WERI-Rb-1 (cell line): ENCODE measurements around the gene DENR.
"Not testable (repeated sequence)": the region's sequence is repeated elsewhere in the genome, so short reads cannot be mapped to it uniquely, and the experiment has no call there.

Source experiments
- DNase-seq: peaks from one replicate; pipeline ENCODE4 v3.0.0-alpha.2; 2020
- H3K27ac ChIP-seq: fragments of 250-450 bp; sonication (Bioruptor Pico); 2 replicates; pipeline ENCODE4 v1.5.1; 2020; ENCODE audit warnings: mild to moderate bottlenecking, moderate library complexity
- H3K27me3 ChIP-seq: fragments of 250-450 bp; sonication (Bioruptor Pico); 2 replicates; pipeline ENCODE4 v1.5.1; 2021; ENCODE audit warnings: mild to moderate bottlenecking, low read depth, moderate library complexity; ENCODE audit not compliant: insufficient read depth, severe bottlenecking
- H3K36me3 ChIP-seq: fragments of 250-450 bp; sonication (Bioruptor Pico); 2 replicates; pipeline ENCODE4 v1.5.1; 2020; ENCODE audit warnings: mild to moderate bottlenecking, moderate library complexity
- H3K4me3 ChIP-seq: 2 replicates; pipeline ENCODE4 v1.5.1; 2011; ENCODE audit warnings: low read depth, mild to moderate bottlenecking, control low read depth, low read length
- H3K9me3 ChIP-seq: fragments of 250-450 bp; sonication (Bioruptor Pico); 2 replicates; pipeline ENCODE4 v1.5.1; 2021; ENCODE audit warnings: mild to moderate bottlenecking, moderate library complexity; ENCODE audit not compliant: severe bottlenecking
- TF ChIP-seq, protein P1 (sequence below): IDR thresholded peaks from 2 replicates; pipeline ENCODE4 v1.5.1; 2011; ENCODE audit warnings: low read depth, mild to moderate bottlenecking, control low read depth, inconsistent platforms, low read length

The DENR gene

GRCh38 chr12:122740351-122740750 lies 12.3 kb upstream of the DENR start:
- no peak overlapping the region for H3K27ac ChIP-seq
- H3K9me3 ChIP-seq: no peaks in the 10 kb centered on the region
- no peaks in the 10 kb centered on the region for H3K27me3 ChIP-seq
- no peak overlapping the region for H3K4me3 ChIP-seq
- TF ChIP-seq, protein P1, sequence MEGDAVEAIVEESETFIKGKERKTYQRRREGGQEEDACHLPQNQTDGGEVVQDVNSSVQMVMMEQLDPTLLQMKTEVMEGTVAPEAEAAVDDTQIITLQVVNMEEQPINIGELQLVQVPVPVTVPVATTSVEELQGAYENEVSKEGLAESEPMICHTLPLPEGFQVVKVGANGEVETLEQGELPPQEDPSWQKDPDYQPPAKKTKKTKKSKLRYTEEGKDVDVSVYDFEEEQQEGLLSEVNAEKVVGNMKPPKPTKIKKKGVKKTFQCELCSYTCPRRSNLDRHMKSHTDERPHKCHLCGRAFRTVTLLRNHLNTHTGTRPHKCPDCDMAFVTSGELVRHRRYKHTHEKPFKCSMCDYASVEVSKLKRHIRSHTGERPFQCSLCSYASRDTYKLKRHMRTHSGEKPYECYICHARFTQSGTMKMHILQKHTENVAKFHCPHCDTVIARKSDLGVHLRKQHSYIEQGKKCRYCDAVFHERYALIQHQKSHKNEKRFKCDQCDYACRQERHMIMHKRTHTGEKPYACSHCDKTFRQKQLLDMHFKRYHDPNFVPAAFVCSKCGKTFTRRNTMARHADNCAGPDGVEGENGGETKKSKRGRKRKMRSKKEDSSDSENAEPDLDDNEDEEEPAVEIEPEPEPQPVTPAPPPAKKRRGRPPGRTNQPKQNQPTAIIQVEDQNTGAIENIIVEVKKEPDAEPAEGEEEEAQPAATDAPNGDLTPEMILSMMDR: no peak
- H3K36me3 ChIP-seq: no peaks in the 10 kb centered on the region
- no peak for DNase-seq

GRCh38 chr12:122743895-122744525 lies 8.6 kb upstream of the DENR start:
- Histone ChIP-seq H3K4me3 (no peak overlapping the region), H3K27ac (no peak overlapping the region), H3K9me3 (no peaks in the 10 kb centered on the region), H3K36me3 (no peaks in the 10 kb centered on the region), H3K27me3 (no peaks in the 10 kb centered on the region)
- no peak for DNase-seq
- TF ChIP-seq, protein P1: no peak

DNA sequence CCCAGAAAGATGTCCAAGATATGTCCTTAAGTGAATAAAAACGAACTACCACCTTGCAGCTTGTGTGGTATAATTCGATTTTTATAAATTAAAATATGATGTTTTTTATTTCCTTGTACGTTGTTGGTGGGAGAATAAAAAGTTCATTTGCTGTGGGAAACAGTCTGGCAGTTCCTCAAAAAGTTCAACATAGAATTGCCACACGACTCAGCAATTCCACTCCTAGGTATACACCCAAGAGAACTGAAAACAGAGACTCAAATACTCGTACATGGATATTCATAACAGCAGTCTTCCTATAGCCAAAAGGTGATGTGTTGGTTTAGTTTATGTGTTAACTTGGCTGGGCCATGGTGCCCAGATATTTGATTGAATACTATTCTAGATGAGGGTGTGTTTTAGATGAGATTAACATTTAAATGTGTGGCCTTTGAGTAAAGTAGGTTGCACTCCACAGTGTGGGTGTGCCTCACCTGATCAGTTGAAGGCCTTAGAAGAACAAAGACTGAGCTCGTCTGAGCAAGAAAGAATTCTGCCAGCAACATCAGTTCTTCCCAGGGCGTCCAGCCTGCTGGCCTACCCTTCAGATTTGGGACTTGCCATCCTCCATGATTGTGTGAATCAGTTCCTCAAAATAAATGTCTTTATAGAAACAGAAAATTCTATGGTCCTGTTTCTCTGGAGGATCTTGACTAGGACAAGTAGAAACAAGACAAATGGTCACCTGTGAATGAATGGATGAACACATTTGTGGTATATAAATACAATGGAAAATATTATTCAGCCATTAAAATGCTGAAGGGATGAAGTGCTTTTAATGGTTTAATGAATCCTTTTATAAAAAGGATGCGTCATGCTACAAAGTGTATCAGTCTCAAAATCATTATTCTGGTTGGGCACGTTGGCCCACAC lies 5.1 kb upstream of the DENR start:
- no peak overlapping the region for H3K27ac ChIP-seq
- no peak overlapping the region for H3K4me3 ChIP-seq
- H3K36me3 ChIP-seq: no peaks in the 10 kb centered on the region
- H3K9me3 ChIP-seq: no peaks in the 10 kb centered on the region
- H3K27me3 ChIP-seq: no peaks in the 10 kb centered on the region
- DNase-seq: no peak
- TF ChIP-seq, protein P1: no peak

DNA sequence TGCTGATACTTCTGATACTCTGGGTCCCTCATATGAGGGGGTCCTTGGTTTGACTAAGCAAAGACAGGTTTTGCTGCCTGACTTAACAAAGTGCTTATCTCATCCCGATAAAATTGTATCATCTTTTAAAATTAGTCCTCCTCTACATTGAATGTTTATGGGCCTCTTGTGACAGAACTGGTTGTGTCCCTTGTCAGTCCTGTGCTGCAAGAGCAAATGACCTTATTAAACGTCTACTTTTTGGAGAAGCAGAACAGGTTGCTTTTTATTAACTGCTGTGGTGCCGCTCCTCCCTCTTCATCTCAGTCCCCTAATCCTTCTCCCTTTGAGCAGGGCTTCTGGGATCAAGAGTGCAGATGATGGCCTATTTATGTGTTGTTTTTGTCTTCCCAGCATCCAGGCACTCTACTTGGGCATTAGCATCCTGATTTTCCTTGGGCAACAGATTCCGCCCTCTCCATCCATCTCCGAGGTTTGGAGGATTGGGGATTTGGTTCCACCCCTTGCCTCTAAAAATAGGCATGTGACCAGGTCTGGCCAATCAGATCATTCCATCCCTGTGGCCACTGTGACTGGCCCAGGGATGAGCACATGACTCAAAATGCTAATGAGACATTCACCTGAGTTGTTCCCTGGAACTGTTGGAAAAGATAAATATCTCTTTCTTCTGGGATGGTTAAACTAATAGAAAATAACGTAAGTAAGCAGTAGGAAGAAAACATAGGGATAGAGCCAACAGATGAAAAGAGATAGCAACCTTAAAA lies 2.9 kb upstream of the DENR start:
- Histone ChIP-seq H3K4me3 (no peak overlapping the region), H3K27ac (no peak overlapping the region), H3K27me3 (no peaks in the 10 kb centered on the region), H3K36me3 (peaks cover 13% of the 10 kb centered on the region), H3K9me3 (no peaks in the 10 kb centered on the region)
- TF ChIP-seq, protein P1: no peak
- no peak for DNase-seq

GRCh38 chr12:122750781-122751515 lies 1.7 kb upstream of the DENR start:
- Histone ChIP-seq H3K36me3 (peaks cover 25% of the 10 kb centered on the region), H3K4me3 (peak overlapping the region; percentile 18; the same call in 1 of the 2 replicates), H3K27ac (peak overlapping the region; percentile 77)
- not testable (repeated sequence) for DNase-seq, H3K9me3 ChIP-seq, H3K27me3 ChIP-seq
